ENCODE results near the gene NTHL1.

Gene NTHL1

GRCh38 chr16:2025878-2026460, 21.7 kb downstream of the NTHL1 start:
- Histone ChIP-seq H3K4me1 (ENCODE audit: control insufficient read depth, insufficient read depth, low read length) (peaks cover 48% of the 10 kb centered on the region), H3K27ac (ENCODE audit: low read length) (peak overlapping the region; percentile 31), H3K4me3 (ENCODE audit: low read length in 2 of 2) (peak overlapping the region in 1 of 2 donors; percentile 65)

GRCh38 chr16:2025251-2025650, 22.4 kb downstream of the NTHL1 start:
- H3K36me3 ChIP-seq (ENCODE audit: control insufficient read depth in 2 of 2, insufficient read depth in 2 of 2, low read length in 2 of 2) = peaks cover 0 to 4% of the 10 kb centered on the region in 2 donors
- no peak overlapping the region for H3K4me3 ChIP-seq (ENCODE audit: low read length in 2 of 2)
- H3K4me1 ChIP-seq (ENCODE audit: control insufficient read depth, insufficient read depth, low read length) = peaks cover 53% of the 10 kb centered on the region
- H3K27me3 ChIP-seq (ENCODE audit: control insufficient read depth in 1 of 2, insufficient read depth in 2 of 2, low read length in 2 of 2) = peaks cover 4 to 12% of the 10 kb centered on the region in 2 donors
- no peak overlapping the region for H3K27ac ChIP-seq (ENCODE audit: low read length)
- no peaks in the 10 kb centered on the region for H3K9me3 ChIP-seq (ENCODE audit: control insufficient read depth in 2 of 2, low read length in 2 of 2)
- H3K9ac ChIP-seq (ENCODE audit: low read length in 2 of 2) = no peak overlapping the region

More at GRCh38 chr16:2025878-2026460, 21.7 kb downstream of the NTHL1 start:
- H3K36me3 ChIP-seq (ENCODE audit: control insufficient read depth in 2 of 2, insufficient read depth in 2 of 2, low read length in 2 of 2) = peaks cover 0 to 4% of the 10 kb centered on the region in 2 donors
- H3K27me3 ChIP-seq (ENCODE audit: control insufficient read depth in 1 of 2, insufficient read depth in 2 of 2, low read length in 2 of 2) = peaks cover 4 to 5% of the 10 kb centered on the region in 2 donors
- H3K9me3 ChIP-seq (ENCODE audit: control insufficient read depth in 2 of 2, low read length in 2 of 2) = no peaks in the 10 kb centered on the region
- peak overlapping the region; percentile 39 to 60 for H3K9ac ChIP-seq (ENCODE audit: low read length in 2 of 2)

GRCh38 chr16:2024032-2024420, 23.6 kb downstream of the NTHL1 start:
- H3K9ac ChIP-seq (ENCODE audit: low read length in 2 of 2) = no peak overlapping the region
- no peak overlapping the region for H3K4me3 ChIP-seq (ENCODE audit: low read length in 2 of 2)

GRCh38 chr16:2023092-2024031, 24.3 kb downstream of the NTHL1 start:
- Histone ChIP-seq H3K27ac (ENCODE audit: low read length) (peak overlapping the region; percentile 18), H3K27me3 (ENCODE audit: control insufficient read depth in 1 of 2, insufficient read depth in 2 of 2, low read length in 2 of 2) (peaks cover 11 to 25% of the 10 kb centered on the region in 2 donors), H3K4me1 (ENCODE audit: control insufficient read depth, insufficient read depth, low read length) (peaks cover 56% of the 10 kb centered on the region), H3K9me3 (ENCODE audit: control insufficient read depth in 2 of 2, low read length in 2 of 2) (no peaks in the 10 kb centered on the region), H3K36me3 (ENCODE audit: control insufficient read depth in 2 of 2, insufficient read depth in 2 of 2, low read length in 2 of 2) (no peaks in the 10 kb centered on the region), H3K4me3 (ENCODE audit: low read length in 2 of 2) (peak overlapping the region; percentile 69 to 71), H3K9ac (ENCODE audit: low read length in 2 of 2) (no peak overlapping the region)

More at GRCh38 chr16:2024032-2024420, 23.6 kb downstream of the NTHL1 start:
- Histone ChIP-seq H3K27me3 (ENCODE audit: control insufficient read depth in 1 of 2, insufficient read depth in 2 of 2, low read length in 2 of 2) (peaks cover 9 to 25% of the 10 kb centered on the region in 2 donors), H3K9me3 (ENCODE audit: control insufficient read depth in 2 of 2, low read length in 2 of 2) (no peaks in the 10 kb centered on the region), H3K4me1 (ENCODE audit: control insufficient read depth, insufficient read depth, low read length) (peaks cover 62% of the 10 kb centered on the region), H3K36me3 (ENCODE audit: control insufficient read depth in 2 of 2, insufficient read depth in 2 of 2, low read length in 2 of 2) (no peaks in the 10 kb centered on the region), H3K27ac (ENCODE audit: low read length) (peak overlapping the region; percentile 18)

- Histone ChIP-seq H3K27ac (ENCODE audit: low read length) (no peak overlapping the region), H3K9ac (ENCODE audit: low read length in 2 of 2) (no peak overlapping the region), H3K27me3 (ENCODE audit: control insufficient read depth in 1 of 2, insufficient read depth in 2 of 2, low read length in 2 of 2) (peaks cover 14 to 25% of the 10 kb centered on the region in 2 donors), H3K36me3 (ENCODE audit: control insufficient read depth in 2 of 2, insufficient read depth in 2 of 2, low read length in 2 of 2) (no peaks in the 10 kb centered on the region), H3K9me3 (ENCODE audit: control insufficient read depth in 2 of 2, low read length in 2 of 2) (no peaks in the 10 kb centered on the region), H3K4me1 (ENCODE audit: control insufficient read depth, insufficient read depth, low read length) (peaks cover 49% of the 10 kb centered on the region), H3K4me3 (ENCODE audit: low read length in 2 of 2) (peak overlapping the region; percentile 69 to 71)
Observed at GRCh38 chr16:2022723-2023091, 24.9 kb downstream of the NTHL1 start.

- no peak overlapping the region for H3K27ac ChIP-seq (ENCODE audit: low read length)
- peaks cover 35% of the 10 kb centered on the region for H3K4me1 ChIP-seq (ENCODE audit: control insufficient read depth, insufficient read depth, low read length)
- H3K36me3 ChIP-seq (ENCODE audit: control insufficient read depth in 2 of 2, insufficient read depth in 2 of 2, low read length in 2 of 2) = no peaks in the 10 kb centered on the region
- no peaks in the 10 kb centered on the region for H3K9me3 ChIP-seq (ENCODE audit: control insufficient read depth in 2 of 2, low read length in 2 of 2)
- peak overlapping the region in 1 of 2 donors; percentile 22 for H3K4me3 ChIP-seq (ENCODE audit: low read length in 2 of 2)
- peaks cover 14 to 25% of the 10 kb centered on the region in 2 donors for H3K27me3 ChIP-seq (ENCODE audit: control insufficient read depth in 1 of 2, insufficient read depth in 2 of 2, low read length in 2 of 2)
- H3K9ac ChIP-seq (ENCODE audit: low read length in 2 of 2) = no peak overlapping the region
Observed at GRCh38 chr16:2019921-2020831, 27.5 kb downstream of the NTHL1 start.

GRCh38 chr16:2019518-2019920, 28.1 kb downstream of the NTHL1 start, which contains the start of gene NPW:
Gene NPW (plus strand): TSS chr16:2019785.
- Histone ChIP-seq H3K27ac (ENCODE audit: low read length) (no peak within 1 kb of the TSS), H3K9me3 (ENCODE audit: control insufficient read depth in 2 of 2, low read length in 2 of 2) (no peaks in the 10 kb centered on the region), H3K4me3 (ENCODE audit: low read length in 2 of 2) (peak within 1 kb of the TSS in 1 of 2 donors; percentile 22), H3K27me3 (ENCODE audit: control insufficient read depth in 1 of 2, insufficient read depth in 2 of 2, low read length in 2 of 2) (peaks cover 14 to 25% of the 10 kb centered on the region in 2 donors), H3K4me1 (ENCODE audit: control insufficient read depth, insufficient read depth, low read length) (peaks cover 35% of the 10 kb centered on the region), H3K9ac (ENCODE audit: low read length in 2 of 2) (no peak within 1 kb of the TSS), H3K36me3 (ENCODE audit: control insufficient read depth in 2 of 2, insufficient read depth in 2 of 2, low read length in 2 of 2) (no peaks in the 10 kb centered on the region)

GRCh38 chr16:2016407-2016922, 31.2 kb downstream of the NTHL1 start:
- Histone ChIP-seq H3K9ac (ENCODE audit: low read length in 2 of 2) (no peak overlapping the region), H3K9me3 (ENCODE audit: control insufficient read depth in 2 of 2, low read length in 2 of 2) (no peaks in the 10 kb centered on the region), H3K4me1 (ENCODE audit: control insufficient read depth, insufficient read depth, low read length) (peaks cover 16% of the 10 kb centered on the region), H3K27me3 (ENCODE audit: control insufficient read depth in 1 of 2, insufficient read depth in 2 of 2, low read length in 2 of 2) (peaks cover 11 to 21% of the 10 kb centered on the region in 2 donors), H3K4me3 (ENCODE audit: low read length in 2 of 2) (no peak overlapping the region), H3K36me3 (ENCODE audit: control insufficient read depth in 2 of 2, insufficient read depth in 2 of 2, low read length in 2 of 2) (no peaks in the 10 kb centered on the region), H3K27ac (ENCODE audit: low read length) (no peak overlapping the region)

GRCh38 chr16:2015947-2016208, 31.8 kb downstream of the NTHL1 start:
- Histone ChIP-seq H3K27me3 (ENCODE audit: control insufficient read depth in 1 of 2, insufficient read depth in 2 of 2, low read length in 2 of 2) (peaks cover 11 to 18% of the 10 kb centered on the region in 2 donors), H3K4me3 (ENCODE audit: low read length in 2 of 2) (no peak overlapping the region), H3K4me1 (ENCODE audit: control insufficient read depth, insufficient read depth, low read length) (peaks cover 15% of the 10 kb centered on the region), H3K27ac (ENCODE audit: low read length) (no peak overlapping the region), H3K9me3 (ENCODE audit: control insufficient read depth in 2 of 2, low read length in 2 of 2) (no peaks in the 10 kb centered on the region), H3K36me3 (ENCODE audit: control insufficient read depth in 2 of 2, insufficient read depth in 2 of 2, low read length in 2 of 2) (no peaks in the 10 kb centered on the region), H3K9ac (ENCODE audit: low read length in 2 of 2) (no peak overlapping the region)

All from stomach smooth muscle (tissue), 2 donors.